Panc1 (cell line): Measurements from ENCODE around the gene CD6. TPM values are rescaled to one million over a fixed set of nuclear protein-coding genes. Genes with fewer than 3 reads are reported as not detected.

Experiments
- ATAC-seq: fragments of 200-7000 bp; cut with Tn5 transposase; 2 replicates; pipeline ENCODE4 v1.9.1; 2020; ENCODE audit warnings: mild to moderate bottlenecking, moderate library complexity
- BruUV-seq: library from RNA; stranded (reverse); fragments of 400-500 nt; replicated peaks from 2 replicates; lab custom pipeline; 2021; lab: Mats Ljungman, UMichigan
- CTCF ChIA-PET: fragments of 300-600 bp; sonication (Branson Sonifier 250); formaldehyde crosslinking; loops from one replicate; lab custom pipeline; 2022; ENCODE audit warnings: antibody characterized with exemption; lab: Charles Lee
- POLR2A ChIA-PET: fragments of 300-600 bp; sonication (Branson Sonifier 250); formaldehyde crosslinking; loops from one replicate; lab custom pipeline; 2022; ENCODE audit warnings: antibody characterized with exemption; lab: Charles Lee
- DNase-seq: peaks from one replicate; pipeline ENCODE4 v3.0.0-alpha.2; 2010; ENCODE audit warnings: low read depth, low spot score
- H3K27ac ChIP-seq: 2 replicates; pipeline ENCODE4 v1.5.1; 2011; ENCODE audit warnings: mild to moderate bottlenecking, low read length, inconsistent platforms
- H3K27me3 ChIP-seq: fragments of 200-500 bp; sonication (Bioruptor generic); 2 replicates; pipeline ENCODE4 v1.6.0; 2014; ENCODE audit warnings: low read length, inconsistent platforms; ENCODE audit not compliant: control insufficient read depth, insufficient read depth
- H3K36me3 ChIP-seq: fragments of 200-500 bp; sonication (Bioruptor generic); 2 replicates; pipeline ENCODE4 v1.5.1; 2014; ENCODE audit warnings: inconsistent platforms, mild to moderate bottlenecking, low read length, moderate library complexity; ENCODE audit not compliant: control insufficient read depth, insufficient read depth
- H3K4me1 ChIP-seq: 2 replicates; pipeline ENCODE4 v1.5.1; 2011; ENCODE audit warnings: inconsistent platforms, mild to moderate bottlenecking, low read length, moderate library complexity; ENCODE audit not compliant: control insufficient read depth, insufficient read depth
- H3K4me3 ChIP-seq, 2 experiments: 2 replicates each; pipeline ENCODE4 v1.5.1; 2011 to 2012; ENCODE audit warnings: low read depth in 2 of 2, low read length in 2 of 2, mild to moderate bottlenecking in 2 of 2, inconsistent platforms in 1 of 2, moderate library complexity in 1 of 2
- H3K9me3 ChIP-seq: fragments of 200-500 bp; sonication (Bioruptor generic); 2 replicates; pipeline ENCODE4 v1.5.1; 2014; ENCODE audit warnings: low read depth, mild to moderate bottlenecking, inconsistent platforms, low read length, moderate library complexity; ENCODE audit not compliant: control insufficient read depth, insufficient read depth
- POLR2AphosphoS5 ChIP-seq: IDR thresholded peaks from 2 replicates; pipeline ENCODE4 v1.6.1; 2012; ENCODE audit warnings: mild to moderate bottlenecking, low read depth, low read length, moderate library complexity
- SIN3A ChIP-seq: IDR thresholded peaks from 2 replicates; pipeline ENCODE4 v1.6.1; 2012; ENCODE audit warnings: low read depth, mild to moderate bottlenecking, low read length, moderate library complexity, borderline replicate concordance; ENCODE audit not compliant: insufficient read depth
- TCF7L2 ChIP-seq: IDR thresholded peaks from 2 replicates; pipeline ENCODE4 v1.6.1; 2011; ENCODE audit warnings: mild to moderate bottlenecking, low read depth, low read length, inconsistent platforms
- in situ Hi-C: cut with HindIII; loops from 2 replicates; pipeline ENCODE4 v1.10.0; 2016; ENCODE audit warnings: low sequenced_read_pairs, low pct_unique_long_range_greater_than_20kb
- intact Hi-C: fragments of 100-400 bp; cut with micrococcal nuclease; formaldehyde crosslinking; loops from one replicate; pipeline ENCODE4 v1.10.0; 2022; ENCODE audit not compliant: unreplicated experiment
- total RNA-seq: library from RNA; stranded (reverse); gene quantifications from one replicate; pipeline ENCODE4 v1.2.1, GENCODE V29; 2021; ENCODE audit not compliant: unreplicated experiment
- TF ChIP-seq, protein P1 (sequence below), 2 experiments: IDR thresholded peaks; 2 replicates each; pipeline ENCODE4 v1.6.1; 2011 to 2012; ENCODE audit warnings: low read depth in 2 of 2, control low read depth in 1 of 2, low read length in 1 of 2, mild to moderate bottlenecking in 1 of 2, moderate library complexity in 1 of 2; ENCODE audit not compliant: insufficient read depth in 1 of 2
- TF ChIP-seq, protein P2 (sequence below): fragments of 450-650 bp; IDR thresholded peaks from 2 replicates; pipeline ENCODE4 v1.5.1; 2017; ENCODE audit warnings: mild to moderate bottlenecking

Gene CD6
- total RNA-seq, 1 experiment from 2014 or later = 1.1 TPM

DNA sequence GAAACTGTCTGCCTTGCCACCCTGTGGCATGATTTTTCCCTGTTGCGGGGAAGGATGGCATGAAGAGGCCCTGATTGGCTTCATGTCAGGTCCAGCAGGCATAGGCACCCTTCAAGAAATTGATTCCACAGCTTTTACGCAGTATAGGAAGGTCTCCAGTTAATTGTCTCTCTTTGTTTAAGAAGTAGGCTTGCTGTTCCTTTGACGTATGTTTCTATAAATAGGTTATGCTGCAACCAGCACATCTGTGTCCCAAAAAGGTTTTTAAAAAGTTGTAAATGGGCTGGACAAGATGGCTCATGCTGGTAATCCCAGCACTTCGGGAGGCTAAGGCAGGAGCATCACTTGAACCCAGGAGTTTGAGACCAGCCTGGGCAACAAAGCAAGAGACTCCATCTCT, 62.6 kb downstream of the CD6 start:
- no peaks in the 10 kb centered on the region for H3K4me1 ChIP-seq
- H3K36me3 ChIP-seq = no peaks in the 10 kb centered on the region
- H3K27me3 ChIP-seq = no peaks in the 10 kb centered on the region
- TF ChIP-seq TCF7L2 (no peak), POLR2AphosphoS5 (no peak), SIN3A (no peak)
- TF ChIP-seq, protein P1, sequence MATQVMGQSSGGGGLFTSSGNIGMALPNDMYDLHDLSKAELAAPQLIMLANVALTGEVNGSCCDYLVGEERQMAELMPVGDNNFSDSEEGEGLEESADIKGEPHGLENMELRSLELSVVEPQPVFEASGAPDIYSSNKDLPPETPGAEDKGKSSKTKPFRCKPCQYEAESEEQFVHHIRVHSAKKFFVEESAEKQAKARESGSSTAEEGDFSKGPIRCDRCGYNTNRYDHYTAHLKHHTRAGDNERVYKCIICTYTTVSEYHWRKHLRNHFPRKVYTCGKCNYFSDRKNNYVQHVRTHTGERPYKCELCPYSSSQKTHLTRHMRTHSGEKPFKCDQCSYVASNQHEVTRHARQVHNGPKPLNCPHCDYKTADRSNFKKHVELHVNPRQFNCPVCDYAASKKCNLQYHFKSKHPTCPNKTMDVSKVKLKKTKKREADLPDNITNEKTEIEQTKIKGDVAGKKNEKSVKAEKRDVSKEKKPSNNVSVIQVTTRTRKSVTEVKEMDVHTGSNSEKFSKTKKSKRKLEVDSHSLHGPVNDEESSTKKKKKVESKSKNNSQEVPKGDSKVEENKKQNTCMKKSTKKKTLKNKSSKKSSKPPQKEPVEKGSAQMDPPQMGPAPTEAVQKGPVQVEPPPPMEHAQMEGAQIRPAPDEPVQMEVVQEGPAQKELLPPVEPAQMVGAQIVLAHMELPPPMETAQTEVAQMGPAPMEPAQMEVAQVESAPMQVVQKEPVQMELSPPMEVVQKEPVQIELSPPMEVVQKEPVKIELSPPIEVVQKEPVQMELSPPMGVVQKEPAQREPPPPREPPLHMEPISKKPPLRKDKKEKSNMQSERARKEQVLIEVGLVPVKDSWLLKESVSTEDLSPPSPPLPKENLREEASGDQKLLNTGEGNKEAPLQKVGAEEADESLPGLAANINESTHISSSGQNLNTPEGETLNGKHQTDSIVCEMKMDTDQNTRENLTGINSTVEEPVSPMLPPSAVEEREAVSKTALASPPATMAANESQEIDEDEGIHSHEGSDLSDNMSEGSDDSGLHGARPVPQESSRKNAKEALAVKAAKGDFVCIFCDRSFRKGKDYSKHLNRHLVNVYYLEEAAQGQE (IDR thresholded peaks at IDR 0.05; ENCODE audit: insufficient read depth in 1 of 2, low read depth in 2 of 2, low read length in 1 of 2) = no peak
- TF ChIP-seq, protein P2, sequence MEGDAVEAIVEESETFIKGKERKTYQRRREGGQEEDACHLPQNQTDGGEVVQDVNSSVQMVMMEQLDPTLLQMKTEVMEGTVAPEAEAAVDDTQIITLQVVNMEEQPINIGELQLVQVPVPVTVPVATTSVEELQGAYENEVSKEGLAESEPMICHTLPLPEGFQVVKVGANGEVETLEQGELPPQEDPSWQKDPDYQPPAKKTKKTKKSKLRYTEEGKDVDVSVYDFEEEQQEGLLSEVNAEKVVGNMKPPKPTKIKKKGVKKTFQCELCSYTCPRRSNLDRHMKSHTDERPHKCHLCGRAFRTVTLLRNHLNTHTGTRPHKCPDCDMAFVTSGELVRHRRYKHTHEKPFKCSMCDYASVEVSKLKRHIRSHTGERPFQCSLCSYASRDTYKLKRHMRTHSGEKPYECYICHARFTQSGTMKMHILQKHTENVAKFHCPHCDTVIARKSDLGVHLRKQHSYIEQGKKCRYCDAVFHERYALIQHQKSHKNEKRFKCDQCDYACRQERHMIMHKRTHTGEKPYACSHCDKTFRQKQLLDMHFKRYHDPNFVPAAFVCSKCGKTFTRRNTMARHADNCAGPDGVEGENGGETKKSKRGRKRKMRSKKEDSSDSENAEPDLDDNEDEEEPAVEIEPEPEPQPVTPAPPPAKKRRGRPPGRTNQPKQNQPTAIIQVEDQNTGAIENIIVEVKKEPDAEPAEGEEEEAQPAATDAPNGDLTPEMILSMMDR = no peak
- ATAC-seq (no peak), DNase-seq (no peak)
- H3K4me3 ChIP-seq = no peak overlapping the region
- no peaks in the 10 kb centered on the region for H3K9me3 ChIP-seq
- no peak overlapping the region for H3K27ac ChIP-seq
- ChIA-PET POLR2A (no interaction called here), CTCF (no interaction called here)
- BruUV-seq = no TSS peak
- intact Hi-C loops = no loop called here
- in situ Hi-C loops = no loop called here

DNA sequence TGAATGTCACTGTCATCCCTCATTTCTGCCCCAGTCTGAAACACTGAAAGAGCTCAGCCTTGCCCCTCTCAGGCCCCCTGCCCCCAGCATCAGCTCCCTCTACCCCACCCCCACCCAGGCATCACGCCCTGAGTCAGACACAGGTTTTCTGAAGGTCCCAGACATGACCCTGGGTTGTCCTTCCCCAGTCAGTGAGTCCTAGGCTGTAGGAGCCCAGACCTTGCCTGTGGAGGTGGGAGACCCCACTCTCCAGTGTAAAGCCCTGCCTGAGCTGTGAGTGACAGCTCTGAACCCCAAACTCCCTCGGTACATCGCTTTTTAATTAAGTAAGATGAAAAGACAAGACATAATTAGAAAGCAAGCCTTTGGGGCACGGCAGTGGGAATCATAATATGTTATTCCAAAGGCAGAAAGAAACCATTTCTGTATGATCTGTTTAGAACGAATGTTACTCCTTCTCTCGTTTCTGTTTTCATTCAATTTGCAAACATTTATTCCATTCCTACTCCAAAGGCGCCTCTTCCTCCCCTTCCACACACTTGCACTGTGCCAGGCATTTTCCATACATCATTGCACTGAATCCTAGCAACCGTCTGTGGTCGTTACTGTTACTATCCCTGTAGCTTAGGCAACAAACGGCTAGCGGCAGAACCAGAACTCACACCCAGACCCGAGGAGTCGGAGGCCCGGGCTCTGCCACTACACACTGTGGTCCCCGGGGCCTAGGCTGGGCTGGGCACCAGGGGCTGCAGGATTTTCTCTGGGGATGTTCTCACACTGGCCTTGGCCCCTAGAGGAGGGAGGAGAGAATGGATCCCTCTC, 63.4 kb downstream of the CD6 start:
- H3K4me1 ChIP-seq = no peaks in the 10 kb centered on the region
- no peak for TF ChIP-seq POLR2AphosphoS5
- TF ChIP-seq, protein P2 = no peak
- no peak for TF ChIP-seq SIN3A
- no peak for TF ChIP-seq TCF7L2
- no TSS peak for BruUV-seq
- H3K27ac ChIP-seq = no peak overlapping the region
- H3K9me3 ChIP-seq = no peaks in the 10 kb centered on the region
- no peaks in the 10 kb centered on the region for H3K36me3 ChIP-seq
- ATAC-seq (no peak; the same call in 1 of the 2 replicates), DNase-seq (no peak)
- intact Hi-C loops (no loop called here), in situ Hi-C loops (no loop called here)
- CTCF ChIA-PET = interaction anchor here (0.6 kb wide), 1 partner anchor 260 kb away, joined by 4 read pairs; no protein-coding TSS in a partner anchor
- H3K27me3 ChIP-seq = no peaks in the 10 kb centered on the region
- H3K4me3 ChIP-seq = no peak overlapping the region
- POLR2A ChIA-PET = no interaction called here
